HCT116 (cell line): ENCODE measurements around the gene SIN3B.

ENCODE experiments used
- CEBPB ChIP-seq: IDR thresholded peaks from 2 replicates; pipeline ENCODE4 v1.6.1; 2012; ENCODE audit warnings: low read depth
- CTCF ChIP-seq, 3 experiments: fragments of 200-600 bp in 1 of 3; sonication (generic) in 1 of 3; IDR thresholded peaks in 2 of 3; conservative IDR thresholded peaks in 1 of 3; 2 replicates each; pipeline ENCODE4 v1.5.1; 2012 to 2017; ENCODE audit warnings: low read depth in 2 of 3, low read length in 2 of 3, antibody characterized with exemption in 1 of 3, borderline replicate concordance in 1 of 3, control low read depth in 1 of 3, mild to moderate bottlenecking in 1 of 3, mixed read lengths in 1 of 3, mixed run types in 1 of 3, moderate library complexity in 1 of 3; ENCODE audit not compliant: insufficient read depth in 1 of 3
- EGR1 ChIP-seq: IDR thresholded peaks from 2 replicates; pipeline ENCODE4 v1.6.1; 2012; ENCODE audit warnings: low read depth
- EZH2 ChIP-seq: fragments of 200-600 bp; sonication (generic); IDR thresholded peaks from 2 replicates; pipeline ENCODE4 v1.6.1; 2017; ENCODE audit warnings: antibody characterized with exemption, mixed run types
- EZH2phosphoT487 ChIP-seq: fragments of 200-600 bp; IDR thresholded peaks from 2 replicates; pipeline ENCODE4 v1.6.1; 2018; ENCODE audit warnings: antibody characterized with exemption, borderline replicate concordance
- FOSL1 ChIP-seq: IDR thresholded peaks from 2 replicates; pipeline ENCODE4 v1.6.1; 2012; ENCODE audit warnings: low read depth
- JUND ChIP-seq: IDR thresholded peaks from 2 replicates; pipeline ENCODE4 v1.6.1; 2012
- POLR2A ChIP-seq: IDR thresholded peaks from 2 replicates; pipeline ENCODE4 v1.7.0; 2011; ENCODE audit warnings: borderline replicate concordance; ENCODE audit not compliant: insufficient read depth, insufficient read length; ENCODE audit errors: extremely low read depth
- POLR2AphosphoS5 ChIP-seq: IDR thresholded peaks from 2 replicates; pipeline ENCODE4 v1.6.1; 2011; ENCODE audit warnings: mild to moderate bottlenecking, low read depth, low read length, moderate library complexity
- SRF ChIP-seq: IDR thresholded peaks from 2 replicates; pipeline ENCODE4 v1.6.1; 2012; ENCODE audit warnings: low read depth
- YY1 ChIP-seq: IDR thresholded peaks from 2 replicates; pipeline ENCODE4 v1.6.1; 2011; ENCODE audit warnings: low read length, low read depth, moderate library complexity, mild to moderate bottlenecking; ENCODE audit not compliant: insufficient replicate concordance; ENCODE audit errors: extremely low read depth
- ZNF274 ChIP-seq: fragments of 200-500 bp; sonication (Bioruptor generic); IDR thresholded peaks from 2 replicates; pipeline ENCODE4 v1.6.1; 2014; ENCODE audit warnings: mild to moderate bottlenecking, low read depth, low read length, inconsistent platforms

GRCh38 chr19:16922949-16923348 lies 93.8 kb downstream of the SIN3B start:
- TF ChIP-seq CTCF (IDR thresholded peaks at IDR 0.05 in 2 of 3, conservative IDR thresholded peaks at IDR 0.05 in 1 of 3; ENCODE audit: borderline replicate concordance in 1 of 3, insufficient read depth in 1 of 3, low read depth in 2 of 3, low read length in 2 of 3) (no peak), ZNF274 (no peak), EZH2 (no peak), EGR1 (no peak), EZH2phosphoT487 (no peak), FOSL1 (no peak), YY1 (no peak), CEBPB (no peak), POLR2A (no peak), JUND (no peak), SRF (no peak), POLR2AphosphoS5 (no peak)
